Stomach (tissue), 9 donors: ENCODE measurements around the gene USP32. TPM values are rescaled to one million over a fixed set of nuclear protein-coding genes. Genes with fewer than 3 reads are reported as not detected.

Source experiments
- DNase-seq, 2 donors: peaks; one replicate each; pipeline versions ENCODE4 v3.0.0 to v3.0.0-alpha.2; 2013 to 2019
- H3K27ac ChIP-seq, 5 donors: fragments of 200-600 bp in 4 of 5; sonication (generic) in 4 of 5; one replicate each; pipeline ENCODE4 v1.5.1; 2013 to 2019; ENCODE audit warnings: mild to moderate bottlenecking in 1 of 5, moderate library complexity in 1 of 5
- H3K27me3 ChIP-seq, 3 donors: fragments of 200-600 bp; sonication (generic); one replicate each; pipeline ENCODE4 v1.5.1; 2017 to 2019; ENCODE audit warnings: mixed run types in 1 of 3
- H3K36me3 ChIP-seq, 4 donors: fragments of 200-600 bp; sonication (generic); 1 replicate in 3 of 4; 2 replicates in 1 of 4; pipeline ENCODE4 v1.5.1; 2016 to 2019
- H3K4me1 ChIP-seq, 4 donors: fragments of 200-600 bp; sonication (generic); one replicate each; pipeline ENCODE4 v1.5.1; 2016 to 2019
- H3K4me3 ChIP-seq, 4 donors: fragments of 200-600 bp; sonication (generic) in 3 of 4; one replicate each; pipeline ENCODE4 v1.5.1; 2016 to 2019; ENCODE audit warnings: mild to moderate bottlenecking in 1 of 4
- H3K9me3 ChIP-seq, 4 donors: fragments of 200-600 bp; sonication (generic); one replicate each; pipeline ENCODE4 v1.5.1; 2016 to 2019
- CTCF ChIP-seq, 7 experiments: fragments of 450-650 bp in 4 of 7; fragments of 200-600 bp in 3 of 7; sonication (generic) in 3 of 7; IDR thresholded peaks; one replicate each; pipeline ENCODE4 v1.5.1; 2016 to 2019; ENCODE audit warnings: antibody characterized with exemption in 7 of 7, control low read depth in 2 of 7, mild to moderate bottlenecking in 1 of 7
- EP300 ChIP-seq: sonication (generic); formaldehyde crosslinking; IDR thresholded peaks from one replicate; pipeline ENCODE4 v1.6.1; 2017; ENCODE audit warnings: antibody characterized with exemption
- POLR2A ChIP-seq, 4 donors: fragments of 450-650 bp; IDR thresholded peaks; one replicate each; pipeline ENCODE4 v1.6.1; 2016; ENCODE audit warnings: antibody characterized with exemption in 4 of 4, control low read depth in 2 of 4, mild to moderate bottlenecking in 1 of 4, moderate library complexity in 1 of 4
- POLR2AphosphoS5 ChIP-seq, 3 donors: sonication (generic); formaldehyde crosslinking; IDR thresholded peaks; one replicate each; pipeline ENCODE4 v1.6.1; 2016; ENCODE audit warnings: antibody characterized with exemption in 3 of 3
- WGBS, 5 donors: extraction: QIAGEN DNeasy Blood & Tissue Kit in 3 of 5; methylation state at CpG; one replicate each; pipeline versions ENCODE4 v1.1.5 to v1.1.7; 2013 to 2018; 5-methylcytosine and 5-hydroxymethylcytosine counted together
- intact Hi-C: fragments of 100-400 bp; cut with DNase I; formaldehyde crosslinking; loops from one replicate; pipeline ENCODE4 v1.15.1; 2023; ENCODE audit warnings: low total_unique reads
- polyA plus RNA-seq, 3 donors: library from polyadenylated mRNA; stranded (reverse); fragments of 200-250 nt; gene quantifications; one replicate each; pipeline ENCODE4 v1.2.3, GENCODE V29; 2013
- total RNA-seq, 5 donors: library from RNA; depleted of rRNA; stranded (reverse); fragments of >200 nt; gene quantifications; one replicate each; pipeline versions ENCODE4 v1.1.0 to v1.2.3, GENCODE V29; 2014 to 2016
- donor health status: healthy with polysubstance abuse.
- donor health status: Bipolar disorder and iron deficiency.
- donor health status: healthy.

Gene USP32
- total and polyA plus RNA-seq, 8 donors, result 7.5 to 70.9 (median 16.0) TPM

GRCh38 chr17:60277258-60277657 lies 114.7 kb downstream of the USP32 start:
- H3K27me3 ChIP-seq, result no peaks in the 10 kb centered on the region

GRCh38 chr17:60269417-60269816 lies 122.5 kb downstream of the USP32 start:
- Histone ChIP-seq H3K4me3 (no peak overlapping the region), H3K9me3 (no peaks in the 10 kb centered on the region), H3K27ac (no peak overlapping the region), H3K27me3 (no peaks in the 10 kb centered on the region), H3K36me3 (peaks cover 0 to 48% (median 31%) of the 10 kb centered on the region in 4 donors), H3K4me1 (no peaks in the 10 kb centered on the region)
- TF ChIP-seq POLR2AphosphoS5 (IDR thresholded peaks at IDR 0.05), result no peak
- no peak for TF ChIP-seq POLR2A (IDR thresholded peaks at IDR 0.05)
- no peak for TF ChIP-seq EP300
- TF ChIP-seq CTCF (IDR thresholded peaks at IDR 0.05), result no peak
- intact Hi-C loops, result no loop called here
- WGBS, 5 donors, result 57 to 69% (median 62%) methylated on average over 1 of the region's 1 CpG
- DNase-seq, result no peak

More at GRCh38 chr17:60277258-60277657, 114.7 kb downstream of the USP32 start:
- Histone ChIP-seq H3K9me3 (no peaks in the 10 kb centered on the region), H3K36me3 (peaks cover 0 to 4% (median under 1%) of the 10 kb centered on the region in 4 donors), H3K4me3 (no peak overlapping the region), H3K4me1 (peaks cover 0 to 7% (median 0%) of the 10 kb centered on the region in 4 donors), H3K27ac (no peak overlapping the region)
- WGBS, 5 donors, result 88 to 100% (median 95%) methylated on average over 1 of the region's 1 CpG
- intact Hi-C loops, result no loop called here
- DNase-seq, result no peak
- no peak for TF ChIP-seq POLR2A (IDR thresholded peaks at IDR 0.05)
- TF ChIP-seq POLR2AphosphoS5 (IDR thresholded peaks at IDR 0.05), result no peak

GRCh38 chr17:60260540-60260939 lies 131.4 kb downstream of the USP32 start:
- Histone ChIP-seq H3K27me3 (no peaks in the 10 kb centered on the region), H3K4me3 (no peak overlapping the region), H3K9me3 (no peaks in the 10 kb centered on the region), H3K4me1 (no peaks in the 10 kb centered on the region), H3K36me3 (peaks cover 0 to 74% (median 56%) of the 10 kb centered on the region in 4 donors), H3K27ac (no peak overlapping the region)
- 93 to 100% (median 97%) methylated on average over 1 of the region's 1 CpG for WGBS, 5 donors
- no peak for TF ChIP-seq POLR2AphosphoS5 (IDR thresholded peaks at IDR 0.05)
- DNase-seq, result no peak
- intact Hi-C loops, result no loop called here

- WGBS, 5 donors, result 93 to 96% (median 95%) methylated on average over 3 of the region's 3 CpGs
- no peaks in the 10 kb centered on the region for H3K27me3 ChIP-seq
- H3K9me3 ChIP-seq, result no peaks in the 10 kb centered on the region
- H3K4me3 ChIP-seq, result no peak overlapping the region
- peaks cover 0 to 74% (median 51%) of the 10 kb centered on the region in 4 donors for H3K36me3 ChIP-seq
- intact Hi-C loops, result no loop called here
- no peak for DNase-seq
- TF ChIP-seq POLR2AphosphoS5 (IDR thresholded peaks at IDR 0.05) (no peak), POLR2A (IDR thresholded peaks at IDR 0.05) (no peak), EP300 (no peak), CTCF (IDR thresholded peaks at IDR 0.05) (no peak)
- no peaks in the 10 kb centered on the region for H3K4me1 ChIP-seq
- no peak overlapping the region for H3K27ac ChIP-seq
These were observed 133.6 kb downstream of the USP32 start for GRCh38 chr17:60258313-60258712.

- Histone ChIP-seq H3K9me3 (no peaks in the 10 kb centered on the region), H3K36me3 (peaks cover 0 to 77% (median 41%) of the 10 kb centered on the region in 4 donors), H3K27me3 (no peaks in the 10 kb centered on the region), H3K4me1 (no peaks in the 10 kb centered on the region), H3K4me3 (no peak overlapping the region), H3K27ac (no peak overlapping the region)
- TF ChIP-seq CTCF (IDR thresholded peaks at IDR 0.05) (no peak), EP300 (no peak), POLR2A (IDR thresholded peaks at IDR 0.05) (no peak), POLR2AphosphoS5 (IDR thresholded peaks at IDR 0.05) (no peak)
- DNase-seq, result no peak
- intact Hi-C loops, result no loop called here
These were observed 135.8 kb downstream of the USP32 start for GRCh38 chr17:60256174-60256573.
